ENCODE measurements around the gene WNT6. TPM values are rescaled to one million over a fixed set of nuclear protein-coding genes. Genes with fewer than 3 reads are reported as not detected.

WNT6 gene
- total RNA-seq, 1 donor from 2014 or later = 0.89 TPM

- DNase-seq (no peak), ATAC-seq (ENCODE audit: low read depth) (no peak)
- H3K36me3 Mint-ChIP-seq (ENCODE audit: low read depth) = no peaks in the 10 kb centered on the region
- ChIA-PET CTCF (no interaction called here), POLR2A (no interaction called here)
- H3K27me3 Mint-ChIP-seq = peaks cover 17% of the 10 kb centered on the region
- no peak overlapping the region for H3K4me3 Mint-ChIP-seq
- no peaks in the 10 kb centered on the region for H3K9me3 Mint-ChIP-seq
- H3K27ac Mint-ChIP-seq = no peak overlapping the region
- no peak for TF ChIP-seq CTCF (IDR thresholded peaks at IDR 0.05)
- H3K4me1 Mint-ChIP-seq = no peaks in the 10 kb centered on the region
- intact Hi-C loops (cut with micrococcal nuclease) = no loop called here
Observed at GRCh38 chr2:218824004-218824403, 35.6 kb upstream of the WNT6 start.

DNA sequence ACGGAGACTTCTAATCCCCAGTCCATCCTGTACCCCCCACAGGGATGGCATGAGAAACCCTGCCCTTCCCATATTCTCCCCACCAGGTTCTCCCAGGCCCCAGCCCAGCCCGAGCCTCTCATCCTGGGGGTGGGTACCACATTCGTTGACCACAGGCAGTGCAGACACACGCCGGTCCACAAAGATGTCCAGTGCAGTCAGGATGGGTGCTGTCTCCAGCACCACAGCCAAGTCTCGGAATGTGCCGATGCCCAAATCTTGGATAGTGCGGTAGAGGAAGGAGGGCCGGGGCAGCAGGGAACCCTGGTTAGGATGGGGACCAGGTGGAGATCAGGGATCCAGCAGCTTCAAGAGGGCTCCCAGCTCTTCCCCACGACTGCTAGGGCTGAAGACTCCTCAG, 32.8 kb upstream of the WNT6 start:
- intact Hi-C loops (cut with micrococcal nuclease) = no loop called here
- POLR2A ChIA-PET = no interaction called here
- Mint-ChIP-seq H3K27ac (no peak overlapping the region), H3K27me3 (peaks cover 11% of the 10 kb centered on the region), H3K9me3 (no peaks in the 10 kb centered on the region), H3K36me3 (ENCODE audit: low read depth) (no peaks in the 10 kb centered on the region), H3K4me1 (no peaks in the 10 kb centered on the region), H3K4me3 (no peak overlapping the region)
- DNase-seq (no peak), ATAC-seq (ENCODE audit: low read depth) (no peak)
- TF ChIP-seq CTCF (IDR thresholded peaks at IDR 0.05) = no peak
- CTCF ChIA-PET = no interaction called here

GRCh38 chr2:218827701-218828476, 31.7 kb upstream of the WNT6 start:
- DNase-seq = no peak
- ATAC-seq (ENCODE audit: low read depth) = no peak
- Mint-ChIP-seq H3K4me3 (no peak overlapping the region), H3K4me1 (no peaks in the 10 kb centered on the region), H3K36me3 (ENCODE audit: low read depth) (no peaks in the 10 kb centered on the region), H3K27me3 (peaks cover 19% of the 10 kb centered on the region), H3K27ac (no peak overlapping the region), H3K9me3 (no peaks in the 10 kb centered on the region)
- ChIA-PET CTCF (no interaction called here), POLR2A (no interaction called here)
- intact Hi-C loops (cut with micrococcal nuclease) = no loop called here
- no peak for TF ChIP-seq CTCF (IDR thresholded peaks at IDR 0.05)

GRCh38 chr2:218828477-218828778, 31.2 kb upstream of the WNT6 start:
- ATAC-seq (ENCODE audit: low read depth) = no peak

More at GRCh38 chr2:218828477-218828778, 31.2 kb upstream of the WNT6 start:
- Mint-ChIP-seq H3K27me3 (peaks cover 22% of the 10 kb centered on the region), H3K4me1 (no peaks in the 10 kb centered on the region), H3K4me3 (no peak overlapping the region), H3K27ac (no peak overlapping the region), H3K36me3 (ENCODE audit: low read depth) (no peaks in the 10 kb centered on the region), H3K9me3 (no peaks in the 10 kb centered on the region)
- ChIA-PET POLR2A (no interaction called here), CTCF (no interaction called here)
- intact Hi-C loops (cut with micrococcal nuclease) = no loop called here
- TF ChIP-seq CTCF (IDR thresholded peaks at IDR 0.05) = no peak
- no peak for DNase-seq
